GM12801 (cell line): Measurements from ENCODE around the gene PFKL.

Experiments
- TF ChIP-seq, protein P1 (sequence below): IDR thresholded peaks from one replicate; pipeline ENCODE4 v1.5.1; 2011; ENCODE audit warnings: control low read depth; ENCODE audit not compliant: insufficient read length; ENCODE audit errors: extremely low read depth

Gene PFKL

DNA sequence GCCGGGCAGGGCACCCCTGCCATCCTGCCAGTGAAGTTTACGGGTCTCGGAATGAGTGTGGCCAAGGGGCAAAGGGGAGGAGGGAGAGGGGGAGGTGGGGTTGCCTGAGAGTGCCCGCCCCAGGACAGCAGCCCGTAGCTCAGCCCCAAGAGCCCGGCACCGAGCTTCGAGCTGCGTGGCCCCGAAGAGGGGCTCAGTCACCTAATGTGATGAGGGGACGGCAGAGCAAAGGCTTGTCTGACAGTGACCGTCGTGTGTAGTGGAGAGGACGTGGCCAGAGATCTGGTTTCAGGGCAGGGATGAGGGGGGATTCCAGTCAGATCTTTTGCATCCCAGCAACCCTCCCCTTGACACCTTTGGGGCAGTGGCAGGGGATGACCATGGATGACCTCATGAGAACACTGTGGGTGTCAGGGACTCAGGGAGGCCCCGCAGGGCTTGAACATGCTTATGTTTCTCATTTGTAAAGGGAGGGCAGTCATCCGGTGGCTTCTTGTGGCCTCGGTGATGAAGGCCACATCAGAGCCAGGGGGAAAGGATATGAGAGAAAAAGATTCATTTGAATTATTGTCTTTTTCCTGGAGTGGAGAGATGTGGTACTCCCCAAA lies 52.5 kb downstream of the PFKL start:
- TF ChIP-seq, protein P1, sequence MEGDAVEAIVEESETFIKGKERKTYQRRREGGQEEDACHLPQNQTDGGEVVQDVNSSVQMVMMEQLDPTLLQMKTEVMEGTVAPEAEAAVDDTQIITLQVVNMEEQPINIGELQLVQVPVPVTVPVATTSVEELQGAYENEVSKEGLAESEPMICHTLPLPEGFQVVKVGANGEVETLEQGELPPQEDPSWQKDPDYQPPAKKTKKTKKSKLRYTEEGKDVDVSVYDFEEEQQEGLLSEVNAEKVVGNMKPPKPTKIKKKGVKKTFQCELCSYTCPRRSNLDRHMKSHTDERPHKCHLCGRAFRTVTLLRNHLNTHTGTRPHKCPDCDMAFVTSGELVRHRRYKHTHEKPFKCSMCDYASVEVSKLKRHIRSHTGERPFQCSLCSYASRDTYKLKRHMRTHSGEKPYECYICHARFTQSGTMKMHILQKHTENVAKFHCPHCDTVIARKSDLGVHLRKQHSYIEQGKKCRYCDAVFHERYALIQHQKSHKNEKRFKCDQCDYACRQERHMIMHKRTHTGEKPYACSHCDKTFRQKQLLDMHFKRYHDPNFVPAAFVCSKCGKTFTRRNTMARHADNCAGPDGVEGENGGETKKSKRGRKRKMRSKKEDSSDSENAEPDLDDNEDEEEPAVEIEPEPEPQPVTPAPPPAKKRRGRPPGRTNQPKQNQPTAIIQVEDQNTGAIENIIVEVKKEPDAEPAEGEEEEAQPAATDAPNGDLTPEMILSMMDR, result no peak

DNA sequence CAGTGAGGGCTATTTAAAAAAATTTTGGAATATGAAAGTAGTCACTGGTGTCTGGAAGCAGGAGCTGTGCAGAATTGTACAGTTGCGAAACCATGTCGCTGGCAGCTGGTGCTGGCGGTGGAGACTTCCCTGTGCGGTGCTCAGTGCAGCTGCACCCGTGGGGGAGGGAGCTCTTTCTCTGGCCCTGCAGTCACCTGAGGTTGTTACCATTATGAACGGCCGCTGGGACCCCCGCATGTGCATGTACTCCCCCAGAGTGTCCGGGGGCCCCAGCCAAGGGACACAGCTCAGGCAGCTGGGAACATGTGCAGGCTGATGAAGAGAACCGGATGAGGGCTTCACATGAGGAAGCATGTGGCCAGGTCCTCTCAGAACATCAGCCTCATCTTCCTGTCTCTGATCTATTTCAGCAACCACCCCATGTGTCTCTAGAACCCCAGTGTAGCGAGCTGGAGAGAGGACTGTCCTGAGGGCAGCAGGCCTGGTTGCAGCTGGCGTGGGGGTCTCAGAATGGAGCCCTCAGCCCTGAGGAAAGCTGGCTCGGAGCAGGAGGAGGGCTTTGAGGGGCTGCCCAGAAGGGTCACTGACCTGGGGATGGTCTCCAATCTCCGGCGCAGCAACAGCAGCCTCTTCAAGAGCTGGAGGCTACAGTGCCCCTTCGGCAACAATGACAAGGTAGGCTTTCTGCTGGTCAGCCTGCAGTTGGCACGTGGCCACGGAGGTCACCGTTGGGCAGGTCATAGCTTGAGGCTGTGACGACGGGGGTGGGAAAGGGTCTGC lies 53.5 kb downstream of the PFKL start, which contains the start of gene TRPM2:
TRPM2 (plus strand) TSS at position 431 of the 780 bp plus-strand sequence; CDS start at position 511, 80 bp downstream.
- TF ChIP-seq, protein P1, result no peak

DNA sequence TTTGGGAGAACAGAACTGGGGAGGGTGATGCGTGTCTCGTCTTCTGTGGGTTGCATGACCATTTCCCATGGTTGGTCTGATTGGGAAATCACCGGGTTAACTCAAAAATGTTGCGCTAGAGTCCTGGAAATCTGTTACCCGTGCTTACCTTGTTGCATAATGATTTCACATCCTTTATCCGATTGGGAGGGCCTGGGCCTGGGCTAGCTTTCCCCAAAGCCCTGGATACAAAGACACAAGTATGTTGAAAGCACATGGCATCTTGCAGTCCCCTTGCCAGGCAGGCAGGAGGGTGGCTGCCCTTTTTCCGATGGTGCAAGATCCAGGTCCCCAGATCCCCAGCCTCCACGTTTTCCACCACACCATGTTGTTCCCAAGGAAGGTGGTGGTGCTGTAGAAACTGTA lies 54.1 kb downstream of the PFKL start:
- TF ChIP-seq, protein P1, result no peak

DNA sequence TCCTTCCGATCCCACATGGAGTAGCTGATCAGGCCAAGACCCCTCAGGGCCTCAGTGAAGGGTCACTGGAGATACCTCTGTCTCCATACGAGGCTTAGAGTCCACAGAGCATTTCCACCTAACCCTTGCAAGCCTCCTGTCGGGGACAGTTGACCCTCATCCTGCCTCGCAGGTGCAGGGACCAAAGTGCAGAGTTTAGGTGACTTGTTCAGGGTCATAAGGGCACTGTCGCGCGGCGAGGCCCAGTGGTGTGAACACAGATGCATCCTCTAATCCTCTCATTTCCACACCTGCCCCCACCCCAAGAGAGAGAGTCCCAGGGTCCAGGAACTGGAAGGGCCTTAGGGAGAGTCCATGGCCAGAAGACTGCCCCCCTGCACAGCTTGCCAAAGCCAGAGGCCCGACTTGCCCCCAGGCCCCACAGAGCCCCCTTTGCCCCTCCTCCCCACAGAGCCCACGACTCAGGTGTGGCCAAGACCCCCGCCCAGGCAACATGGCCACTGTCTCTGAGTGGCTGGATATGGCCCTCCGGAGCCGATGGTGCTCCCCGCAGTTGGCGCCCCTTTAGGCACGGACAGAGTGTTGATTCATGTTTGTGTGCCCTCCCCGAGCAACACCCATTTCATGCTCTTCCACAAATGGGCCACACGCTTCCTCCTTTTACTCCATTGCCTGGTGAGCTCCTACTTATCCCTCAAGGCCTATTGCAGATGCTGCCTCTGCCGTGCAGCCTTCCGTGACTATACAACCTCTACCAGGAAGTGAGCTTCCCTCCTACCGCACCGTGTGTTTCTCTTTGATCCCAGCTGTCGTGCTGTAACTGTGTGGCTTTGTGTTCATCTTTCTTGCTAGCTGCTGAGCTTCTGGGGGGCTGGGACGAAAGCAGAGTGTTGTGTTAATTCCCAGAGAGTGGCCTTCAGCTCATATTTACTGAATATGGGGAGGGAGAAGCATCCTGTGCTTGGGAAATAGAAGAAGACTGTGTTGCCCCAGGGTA lies 55.2 kb downstream of the PFKL start:
- TF ChIP-seq, protein P1, result no peak

DNA sequence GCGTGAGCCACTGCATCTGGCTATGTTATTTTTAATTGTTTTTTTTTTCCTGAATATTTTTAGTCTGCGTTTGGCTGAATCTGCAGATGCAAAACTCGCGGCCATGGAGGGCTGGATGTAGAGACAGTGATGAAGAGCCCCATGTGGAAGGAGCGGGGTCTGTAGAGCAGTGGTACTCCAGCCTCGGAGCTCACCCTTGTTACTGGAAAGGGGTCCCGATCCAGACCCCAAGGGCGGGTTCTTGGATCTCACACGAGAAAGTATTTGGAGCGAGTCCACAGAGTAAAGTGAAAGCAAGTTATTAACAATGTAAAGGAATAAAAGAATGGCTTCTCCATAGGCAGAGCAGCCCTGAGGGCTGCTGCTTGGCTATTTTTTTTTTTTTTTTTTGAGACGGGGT lies 56.3 kb downstream of the PFKL start:
- TF ChIP-seq, protein P1, result no peak

DNA sequence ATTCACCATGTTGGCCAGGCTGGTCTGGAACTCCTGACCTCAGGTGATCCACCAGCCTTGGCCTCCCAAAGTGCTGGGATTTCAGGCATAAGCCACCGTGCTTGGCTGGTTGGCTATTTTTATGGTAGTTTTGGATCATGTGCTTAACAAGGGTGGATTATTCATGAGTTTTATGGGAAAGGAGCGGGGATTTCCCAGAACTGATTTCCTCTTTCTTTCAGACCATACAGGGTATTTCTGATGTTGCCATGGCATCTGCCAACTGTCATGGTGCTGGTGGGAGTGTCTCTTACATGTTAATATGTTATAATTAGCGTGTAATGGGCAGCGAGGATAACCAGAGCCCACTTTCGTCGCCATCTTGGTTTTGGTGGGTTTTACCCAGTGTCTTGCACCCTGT lies 56.8 kb downstream of the PFKL start:
- TF ChIP-seq, protein P1, result no peak
